Activated B cell treated with CpG ODN at 0.5 μM for 24 hours (primary cell): ENCODE measurements around the gene HELZ. TPM values are rescaled to one million over a fixed set of nuclear protein-coding genes. Genes with fewer than 3 reads are reported as not detected.

Experiments used
- ATAC-seq: fragments of 200-7000 bp; cut with Tn5 transposase; one replicate; pipeline ENCODE4 v1.10.0; 2021; ENCODE audit warnings: low read depth, mild to moderate bottlenecking, moderate library complexity
- CTCF ChIA-PET: fragments of 350-600 bp; sonication (Branson Sonifier 250); formaldehyde crosslinking; loops from one replicate; lab custom pipeline; 2021; ENCODE audit warnings: antibody characterized with exemption; lab: Charles Lee
- POLR2A ChIA-PET: fragments of 350-600 bp; sonication (Branson Sonifier 250); formaldehyde crosslinking; loops from one replicate; lab custom pipeline; 2021; ENCODE audit warnings: antibody characterized with exemption; lab: Charles Lee
- DNase-seq: peaks from one replicate; pipeline ENCODE4 v3.0.0; 2022
- H3K27ac Mint-ChIP-seq: one replicate; pipeline ENCODE4 v1.8.0; 2020; ENCODE audit warnings: mixed read lengths
- H3K27me3 Mint-ChIP-seq: one replicate; pipeline ENCODE4 v1.8.0; 2021; ENCODE audit warnings: mixed read lengths
- H3K36me3 Mint-ChIP-seq: one replicate; pipeline ENCODE4 v1.8.0; 2021; ENCODE audit warnings: low read depth, mixed read lengths
- H3K4me1 Mint-ChIP-seq: one replicate; pipeline ENCODE4 v1.8.0; 2021; ENCODE audit warnings: mixed read lengths
- H3K4me3 Mint-ChIP-seq: one replicate; pipeline ENCODE4 v1.8.0; 2020; ENCODE audit warnings: mild to moderate bottlenecking, mixed read lengths
- H3K9me3 Mint-ChIP-seq: one replicate; pipeline ENCODE4 v1.8.0; 2020; ENCODE audit warnings: mixed read lengths
- CTCF ChIP-seq: fragments of 200-600 bp; IDR thresholded peaks from one replicate; pipeline ENCODE4 v1.8.0; 2022; ENCODE audit warnings: antibody characterized with exemption, mild to moderate bottlenecking
- intact Hi-C: fragments of 100-400 bp; cut with micrococcal nuclease; formaldehyde crosslinking; loops from one replicate; pipeline ENCODE4 v1.15.1; 2024
- total RNA-seq: library from RNA; stranded (reverse); gene quantifications from 2 replicates; pipeline ENCODE4 v1.2.3, GENCODE V29; 2022

HELZ gene
- total RNA-seq, 1 donor from 2014 or later, result 69.7 TPM

DNA sequence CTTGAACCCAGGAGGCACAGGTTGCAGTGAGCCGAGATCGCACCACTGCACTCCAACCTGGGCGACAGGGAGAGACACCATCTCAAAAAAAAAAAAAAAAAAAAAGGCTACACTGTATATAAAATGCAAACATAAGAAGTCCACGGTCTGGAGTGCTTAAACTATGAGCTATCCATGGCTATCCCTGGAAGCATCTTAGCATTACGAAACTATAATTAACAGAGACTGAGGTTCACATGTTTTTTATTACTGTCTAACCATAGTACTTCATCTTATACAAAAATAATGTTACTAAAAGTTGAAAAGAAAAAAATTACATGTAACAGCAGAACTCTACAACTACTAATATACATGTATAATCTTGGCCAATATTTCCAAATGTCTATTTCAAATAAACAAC, 32.8 kb downstream of the HELZ start:
- Mint-ChIP-seq H3K9me3 (no peaks in the 10 kb centered on the region), H3K4me1 (peaks cover 5% of the 10 kb centered on the region), H3K4me3 (no peak overlapping the region), H3K27me3 (no peaks in the 10 kb centered on the region), H3K36me3 (peaks cover 35% of the 10 kb centered on the region), H3K27ac (no peak overlapping the region)
- no peak for TF ChIP-seq CTCF
- no peak for ATAC-seq
- DNase-seq, result no peak
- ChIA-PET CTCF (no interaction called here), POLR2A (no interaction called here)
- intact Hi-C loops, result no loop called here

- no peaks in the 10 kb centered on the region for H3K27me3 Mint-ChIP-seq
- ChIA-PET POLR2A (no interaction called here), CTCF (no interaction called here)
- H3K9me3 Mint-ChIP-seq, result no peaks in the 10 kb centered on the region
- intact Hi-C loops, result no loop called here
- peaks cover 5% of the 10 kb centered on the region for H3K4me1 Mint-ChIP-seq
- ATAC-seq (no peak), DNase-seq (no peak)
- H3K27ac Mint-ChIP-seq, result no peak overlapping the region
- H3K4me3 Mint-ChIP-seq, result no peak overlapping the region
- H3K36me3 Mint-ChIP-seq, result peaks cover 35% of the 10 kb centered on the region
- TF ChIP-seq CTCF, result no peak
Measured at GRCh38 chr17:67211742-67212141, 33.3 kb downstream of the HELZ start.

DNA sequence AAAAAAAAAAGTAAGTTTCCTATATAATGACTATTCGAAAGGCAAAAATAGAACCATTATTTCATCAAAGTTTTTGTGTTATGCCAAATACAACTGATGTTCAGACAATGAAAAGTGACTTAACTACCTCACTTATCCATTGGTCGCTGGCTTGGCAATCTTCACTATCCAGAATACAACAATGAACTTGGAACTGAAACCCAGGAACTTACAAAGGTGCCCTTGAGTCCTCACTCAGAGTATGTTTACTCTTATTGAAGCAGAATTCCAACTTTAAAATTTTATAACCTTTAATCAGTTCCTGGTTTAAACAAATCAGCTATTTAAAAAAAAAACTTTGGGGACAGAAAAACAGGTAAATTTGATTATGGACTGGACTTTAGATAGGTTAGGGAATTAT, 34.1 kb downstream of the HELZ start:
- DNase-seq (no peak), ATAC-seq (no peak)
- H3K36me3 Mint-ChIP-seq, result peaks cover 35% of the 10 kb centered on the region
- POLR2A ChIA-PET, result no interaction called here
- intact Hi-C loops, result no loop called here
- H3K4me3 Mint-ChIP-seq, result no peak overlapping the region
- no peak for TF ChIP-seq CTCF
- H3K4me1 Mint-ChIP-seq, result peaks cover 5% of the 10 kb centered on the region
- no peaks in the 10 kb centered on the region for H3K9me3 Mint-ChIP-seq
- CTCF ChIA-PET, result no interaction called here
- no peaks in the 10 kb centered on the region for H3K27me3 Mint-ChIP-seq
- no peak overlapping the region for H3K27ac Mint-ChIP-seq

DNA sequence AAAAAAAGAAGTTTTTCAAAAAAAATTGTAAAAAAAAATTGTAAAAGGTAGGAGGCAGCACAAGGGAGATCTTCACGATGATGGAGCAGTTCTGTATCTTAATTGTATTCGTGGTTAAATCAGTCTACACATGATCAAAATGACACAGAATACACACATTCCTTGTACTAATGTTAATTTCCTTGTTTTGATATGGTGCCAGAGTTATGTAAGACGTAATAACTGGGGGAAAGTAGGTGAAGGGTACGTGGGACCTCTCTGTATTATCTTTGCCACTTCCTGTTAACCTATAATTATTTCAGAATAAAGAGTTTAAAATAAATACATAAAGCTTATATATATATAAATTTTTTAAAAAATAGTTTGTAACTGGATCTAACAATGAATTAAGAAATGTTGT, 36.8 kb downstream of the HELZ start:
- TF ChIP-seq CTCF, result no peak
- Mint-ChIP-seq H3K27ac (no peak overlapping the region), H3K27me3 (no peaks in the 10 kb centered on the region), H3K36me3 (peaks cover 29% of the 10 kb centered on the region), H3K4me1 (peaks cover 5% of the 10 kb centered on the region), H3K9me3 (no peaks in the 10 kb centered on the region), H3K4me3 (no peak overlapping the region)
- ChIA-PET POLR2A (no interaction called here), CTCF (no interaction called here)
- DNase-seq, result no peak
- ATAC-seq, result no peak
- intact Hi-C loops, result no loop called here

- Mint-ChIP-seq H3K9me3 (no peaks in the 10 kb centered on the region), H3K4me1 (no peaks in the 10 kb centered on the region), H3K36me3 (peaks cover 43% of the 10 kb centered on the region), H3K4me3 (no peak overlapping the region), H3K27me3 (no peaks in the 10 kb centered on the region), H3K27ac (no peak overlapping the region)
- DNase-seq (no peak), ATAC-seq (no peak)
- intact Hi-C loops, result no loop called here
- ChIA-PET CTCF (no interaction called here), POLR2A (no interaction called here)
- no peak for TF ChIP-seq CTCF
Measured at GRCh38 chr17:67203818-67204217, 41.2 kb downstream of the HELZ start.
